ENCODE data around the gene GRAMD4. TPM values are rescaled to one million over a fixed set of nuclear protein-coding genes. Genes with fewer than 3 reads are reported as not detected.
"Not testable (repeated sequence)": the region's sequence is repeated elsewhere in the genome, so short reads cannot be mapped to it uniquely, and the experiment has no call there.

Gene GRAMD4
- total RNA-seq, 1 donor from 2014 or later, result 77.6 TPM

DNA sequence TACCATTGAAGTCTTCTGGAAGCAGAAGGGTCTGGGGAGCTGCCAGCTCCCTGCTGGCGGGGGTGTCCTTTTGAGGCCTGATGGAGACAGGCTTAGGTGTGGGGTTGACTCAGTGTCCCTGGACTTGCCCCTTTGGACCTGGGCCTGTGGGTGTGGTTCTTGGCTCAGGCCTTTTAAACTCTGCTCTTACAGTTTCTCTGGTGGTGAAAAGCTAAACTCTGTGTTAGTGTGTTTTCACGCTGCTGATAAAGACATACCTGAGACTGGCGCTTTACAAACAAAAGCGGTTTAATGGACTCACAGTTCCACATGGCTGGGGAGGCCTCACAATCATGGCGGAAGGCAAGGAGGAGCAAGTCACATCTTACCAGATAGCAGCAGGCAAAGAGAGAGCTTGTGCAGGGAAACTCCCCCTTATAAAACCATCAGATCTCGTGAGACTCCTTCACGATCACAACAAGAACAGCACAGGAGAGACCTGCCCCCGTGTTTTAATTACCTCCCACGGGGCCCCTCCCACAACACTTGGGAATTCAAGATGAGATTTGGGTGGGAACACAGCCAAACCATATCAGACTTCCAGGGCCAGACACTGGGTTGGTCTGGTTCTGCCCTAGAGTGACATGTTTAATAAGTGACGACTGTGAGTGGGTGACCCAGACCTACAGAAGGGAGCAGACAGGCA lies 26.5 kb downstream of the GRAMD4 start:
- intact Hi-C loops (cut with micrococcal nuclease), result no loop called here
- Histone ChIP-seq H3K9me3 (replicated peaks) (no peaks in the 10 kb centered on the region), H3K27me3 (ENCODE audit: low read depth) (no peaks in the 10 kb centered on the region), H3K4me1 (peaks cover 83% of the 10 kb centered on the region), H3K4me3 (no peak overlapping the region), H3K27ac (replicated peaks) (peak overlapping the region; percentile 44), H3K36me3 (no peaks in the 10 kb centered on the region)
- no peak for DNase-seq
- TF ChIP-seq, protein P1, sequence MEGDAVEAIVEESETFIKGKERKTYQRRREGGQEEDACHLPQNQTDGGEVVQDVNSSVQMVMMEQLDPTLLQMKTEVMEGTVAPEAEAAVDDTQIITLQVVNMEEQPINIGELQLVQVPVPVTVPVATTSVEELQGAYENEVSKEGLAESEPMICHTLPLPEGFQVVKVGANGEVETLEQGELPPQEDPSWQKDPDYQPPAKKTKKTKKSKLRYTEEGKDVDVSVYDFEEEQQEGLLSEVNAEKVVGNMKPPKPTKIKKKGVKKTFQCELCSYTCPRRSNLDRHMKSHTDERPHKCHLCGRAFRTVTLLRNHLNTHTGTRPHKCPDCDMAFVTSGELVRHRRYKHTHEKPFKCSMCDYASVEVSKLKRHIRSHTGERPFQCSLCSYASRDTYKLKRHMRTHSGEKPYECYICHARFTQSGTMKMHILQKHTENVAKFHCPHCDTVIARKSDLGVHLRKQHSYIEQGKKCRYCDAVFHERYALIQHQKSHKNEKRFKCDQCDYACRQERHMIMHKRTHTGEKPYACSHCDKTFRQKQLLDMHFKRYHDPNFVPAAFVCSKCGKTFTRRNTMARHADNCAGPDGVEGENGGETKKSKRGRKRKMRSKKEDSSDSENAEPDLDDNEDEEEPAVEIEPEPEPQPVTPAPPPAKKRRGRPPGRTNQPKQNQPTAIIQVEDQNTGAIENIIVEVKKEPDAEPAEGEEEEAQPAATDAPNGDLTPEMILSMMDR (IDR thresholded peaks at IDR 0.05; ENCODE audit: borderline replicate concordance), result no peak

DNA sequence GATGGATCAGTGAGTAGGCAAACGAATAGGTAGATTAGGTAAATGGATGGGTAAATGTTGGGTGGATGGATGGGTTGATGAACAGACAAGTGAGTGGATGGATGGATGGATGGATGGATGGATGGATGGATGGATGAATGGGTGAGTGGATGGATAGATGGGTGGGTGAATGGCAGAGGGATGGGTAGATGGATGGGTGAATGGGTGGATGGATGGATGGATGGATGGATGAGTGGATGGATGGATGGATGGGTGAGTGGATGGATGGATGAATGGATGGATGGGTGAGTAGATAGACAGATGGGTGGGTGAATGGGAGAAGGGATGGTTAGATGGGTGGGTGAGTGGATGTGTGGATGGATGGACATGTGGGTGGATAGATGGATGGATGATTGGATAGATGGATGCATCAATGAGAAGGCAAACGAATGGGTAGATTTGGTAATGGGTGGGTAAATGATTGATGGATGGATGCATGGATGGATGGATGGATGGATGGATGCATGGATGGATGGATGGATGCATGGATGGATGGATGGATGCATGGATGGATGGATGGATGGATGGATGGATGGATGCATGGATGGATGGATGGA lies 28.1 kb downstream of the GRAMD4 start:
- intact Hi-C loops (cut with micrococcal nuclease); H3K27ac ChIP-seq (replicated peaks); H3K36me3 ChIP-seq; H3K9me3 ChIP-seq (replicated peaks); DNase-seq; H3K27me3 ChIP-seq (ENCODE audit: low read depth); H3K4me3 ChIP-seq: not testable (repeated sequence)
- peaks cover 88% of the 10 kb centered on the region for H3K4me1 ChIP-seq

DNA sequence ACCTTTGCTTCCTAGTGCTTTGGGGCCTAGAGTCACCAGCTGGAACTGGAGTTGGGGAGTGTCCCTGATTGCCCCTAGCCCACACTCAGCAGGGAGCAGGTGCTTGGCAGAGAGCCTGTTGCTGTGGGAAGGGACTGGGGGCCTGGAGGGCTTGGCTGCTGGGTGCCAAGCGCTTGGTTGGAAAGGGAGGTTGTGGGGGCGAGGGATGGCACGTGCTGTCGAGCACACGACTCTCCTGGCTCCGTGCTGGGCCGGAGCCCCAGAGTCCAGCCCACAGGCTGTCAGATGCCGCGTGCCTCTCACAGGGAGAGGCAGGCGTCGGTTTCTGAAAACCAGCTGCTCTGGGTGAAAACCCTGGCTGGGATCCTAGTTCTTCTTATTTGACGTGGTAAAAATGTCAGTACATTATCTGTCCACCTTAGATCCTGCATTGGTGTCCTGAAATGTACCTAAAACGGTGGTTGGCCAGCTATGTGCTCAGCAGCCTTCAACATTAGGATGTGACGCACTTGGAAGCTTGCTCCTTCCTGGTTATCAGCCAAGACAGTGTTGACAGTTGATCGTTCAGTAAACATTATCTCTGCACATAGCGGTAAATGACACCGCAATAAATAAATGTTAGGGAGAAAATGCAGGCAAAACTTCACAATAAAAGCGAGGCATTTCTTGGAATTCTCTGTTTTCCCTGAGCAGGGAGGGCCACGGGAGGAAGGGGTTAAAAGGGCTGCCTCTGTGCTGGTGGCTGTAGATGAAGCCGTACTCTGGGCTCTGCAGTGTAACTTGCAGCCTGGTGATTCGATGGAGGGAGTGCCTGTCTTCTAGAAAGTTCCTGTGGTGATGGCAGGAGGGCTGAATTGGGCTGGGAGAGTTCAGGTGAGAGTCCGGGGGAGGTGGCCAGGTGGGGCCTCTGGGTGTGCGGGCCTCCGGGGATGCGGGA lies 29.2 kb downstream of the GRAMD4 start:
- Histone ChIP-seq H3K9me3 (replicated peaks) (no peaks in the 10 kb centered on the region), H3K27me3 (ENCODE audit: low read depth) (no peaks in the 10 kb centered on the region), H3K4me3 (peak overlapping the region; percentile 16), H3K4me1 (peaks cover 97% of the 10 kb centered on the region), H3K27ac (replicated peaks) (peak overlapping the region; percentile 96), H3K36me3 (no peaks in the 10 kb centered on the region)
- TF ChIP-seq, protein P1 (IDR thresholded peaks at IDR 0.05; ENCODE audit: borderline replicate concordance), result no peak
- peak; percentile 63 for DNase-seq
- intact Hi-C loops (cut with micrococcal nuclease), result no loop called here

DNA sequence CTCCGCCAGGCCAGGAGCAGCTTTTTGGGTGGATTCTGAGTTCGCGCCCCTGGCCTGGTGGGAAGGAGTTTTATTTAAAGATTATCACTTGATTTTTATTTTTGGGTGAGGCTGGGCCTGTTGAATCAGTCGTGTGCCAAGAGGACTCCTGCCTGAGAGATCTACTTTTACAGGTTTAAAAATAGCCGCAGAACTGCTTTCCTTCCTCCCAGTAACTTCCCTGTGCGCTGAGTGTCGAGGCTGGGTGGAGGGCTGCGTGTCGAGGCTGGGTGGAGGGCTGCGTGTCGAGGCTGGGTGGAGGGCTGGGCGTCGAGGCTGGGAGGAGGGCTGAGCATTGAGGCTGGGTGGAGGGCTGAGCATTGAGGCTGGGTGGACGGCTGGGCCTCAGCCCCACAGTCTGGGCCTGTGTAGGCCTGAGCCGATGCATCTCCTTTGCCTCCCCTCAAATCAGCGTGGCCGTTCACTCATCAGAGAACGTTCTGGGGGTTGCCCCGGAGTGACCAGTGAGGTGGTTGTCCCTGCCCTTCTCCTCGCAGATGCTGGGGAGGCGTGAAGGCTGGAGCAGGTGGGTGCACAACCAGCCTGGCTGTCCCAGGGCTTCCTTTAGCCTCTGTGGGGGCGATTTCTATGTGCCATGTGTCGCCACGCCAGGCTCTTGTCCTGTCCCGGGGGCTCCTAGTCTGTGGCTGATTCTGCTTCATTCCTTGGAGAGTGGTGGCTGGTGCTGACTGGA lies 30.1 kb downstream of the GRAMD4 start:
- Histone ChIP-seq H3K27ac (replicated peaks) (peak overlapping the region; percentile 96), H3K27me3 (ENCODE audit: low read depth) (no peaks in the 10 kb centered on the region), H3K36me3 (no peaks in the 10 kb centered on the region), H3K4me1 (peaks cover 97% of the 10 kb centered on the region), H3K4me3 (peak overlapping the region; percentile 16), H3K9me3 (replicated peaks) (no peaks in the 10 kb centered on the region)
- DNase-seq, result no peak
- intact Hi-C loops (cut with micrococcal nuclease), result no loop called here
- TF ChIP-seq, protein P1 (IDR thresholded peaks at IDR 0.05; ENCODE audit: borderline replicate concordance), result no peak

DNA sequence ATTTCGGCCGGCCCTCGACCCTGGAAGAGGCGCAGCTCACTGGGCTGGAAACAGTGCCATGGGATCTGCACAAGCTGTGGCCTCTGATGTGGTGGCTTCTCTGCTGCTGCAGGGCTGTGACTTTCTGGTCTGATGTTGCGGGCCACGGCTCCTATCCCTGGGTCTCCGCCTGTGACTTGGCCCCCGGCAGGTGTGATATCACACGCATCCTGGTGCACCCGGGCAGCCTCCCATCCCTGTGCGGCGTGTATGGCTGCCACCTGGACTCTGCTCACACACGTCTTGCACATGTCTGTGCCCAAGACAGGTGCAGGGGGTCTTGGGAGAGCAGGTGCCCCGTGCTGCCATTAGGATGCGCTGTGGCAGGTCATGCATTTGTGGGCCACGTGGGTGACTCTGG lies 31.1 kb downstream of the GRAMD4 start:
- Histone ChIP-seq H3K27me3 (ENCODE audit: low read depth) (no peaks in the 10 kb centered on the region), H3K9me3 (replicated peaks) (no peaks in the 10 kb centered on the region), H3K4me3 (no peak overlapping the region), H3K27ac (replicated peaks) (peak overlapping the region; percentile 96), H3K36me3 (no peaks in the 10 kb centered on the region), H3K4me1 (peaks cover 97% of the 10 kb centered on the region)
- DNase-seq, result no peak
- TF ChIP-seq, protein P1 (IDR thresholded peaks at IDR 0.05; ENCODE audit: borderline replicate concordance), result no peak
- intact Hi-C loops (cut with micrococcal nuclease), result no loop called here
